NT2/D1 (cell line): ENCODE measurements around the gene CCDC172.

Experiments
- SUZ12 ChIP-seq: IDR thresholded peaks from 2 replicates; pipeline ENCODE4 v1.6.1; 2011; ENCODE audit not compliant: insufficient read length, insufficient read depth; ENCODE audit errors: extremely low read depth
- YY1 ChIP-seq: IDR thresholded peaks from 2 replicates; pipeline ENCODE4 v1.6.1; 2011; ENCODE audit not compliant: insufficient read length, insufficient read depth

GRCh38 chr10:116356833-116357232 is 32.6 kb downstream of the CCDC172 start:
- TF ChIP-seq SUZ12 (no peak), YY1 (no peak)
